Erythroblast (primary cell): ENCODE measurements around the gene DLX2.

Experiments used
- GATA1 ChIP-seq: IDR thresholded peaks from 2 replicates; pipeline ENCODE4 v1.6.1; 2011; ENCODE audit warnings: low read depth, mild to moderate bottlenecking, control low read depth, low read length, moderate library complexity
- POLR2A ChIP-seq: IDR thresholded peaks from 2 replicates; pipeline ENCODE4 v1.6.1; 2011; ENCODE audit warnings: mild to moderate bottlenecking, low read length

DNA sequence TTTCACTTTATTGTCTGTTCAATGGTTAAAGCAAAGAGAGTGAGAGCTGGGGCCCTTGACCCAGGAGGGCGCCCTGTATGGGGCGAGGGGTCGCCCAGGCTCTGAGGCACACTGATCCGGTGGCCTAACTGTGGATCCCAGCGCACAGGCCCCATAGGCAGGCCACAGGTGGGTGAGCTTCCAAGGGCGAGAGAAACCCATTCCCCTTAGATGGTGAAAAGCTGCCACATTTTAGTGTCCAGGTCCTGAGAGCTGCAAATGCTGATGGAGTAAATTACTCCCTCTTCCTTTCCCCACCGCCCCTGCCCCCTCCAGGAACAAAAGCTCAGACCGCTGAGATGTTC, 5.9 kb upstream of the DLX2 start:
- TF ChIP-seq POLR2A = no peak
- no peak for TF ChIP-seq GATA1
